Measurements from ENCODE around the gene IL18R1. TPM values are rescaled to one million over a fixed set of nuclear protein-coding genes. Genes with fewer than 3 reads are reported as not detected.

IL18R1 gene
- total RNA-seq, 1 donor from 2014 or later: 0.37 TPM

DNA sequence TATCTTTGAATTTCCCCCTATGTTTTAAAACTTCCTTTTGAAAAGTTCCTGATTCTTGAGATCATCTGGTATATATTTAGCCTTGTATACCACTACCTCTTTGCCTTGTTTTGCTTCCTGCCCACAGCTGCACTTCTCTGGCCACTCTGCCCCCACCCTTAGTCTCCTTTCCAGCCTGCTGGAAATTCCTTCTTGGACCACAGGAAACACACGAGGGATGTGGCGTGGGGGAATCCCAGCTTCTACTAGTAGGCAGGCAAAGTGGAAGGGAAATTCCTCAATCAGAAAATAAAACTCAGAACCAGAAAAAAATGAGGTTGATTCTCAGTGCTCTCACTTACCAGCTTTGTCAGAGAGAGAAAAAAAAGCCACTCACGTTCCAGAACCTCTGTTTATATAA is 80.7 kb downstream of the IL18R1 start:
- DNase-seq (ENCODE audit: low spot score): no peak
- H3K36me3 Mint-ChIP-seq (ENCODE audit: low read depth): no peaks in the 10 kb centered on the region
- no peaks in the 10 kb centered on the region for H3K9me3 Mint-ChIP-seq (ENCODE audit: low read depth)
- TF ChIP-seq CTCF (IDR thresholded peaks at IDR 0.05): no peak
- H3K27me3 Mint-ChIP-seq (ENCODE audit: low read depth): peaks cover 5% of the 10 kb centered on the region
- no peak overlapping the region for H3K4me3 Mint-ChIP-seq (ENCODE audit: unreplicated experiment)
- peaks cover 10% of the 10 kb centered on the region for H3K4me1 Mint-ChIP-seq (ENCODE audit: low read depth)
- no peak overlapping the region for H3K27ac Mint-ChIP-seq (ENCODE audit: unreplicated experiment)

DNA sequence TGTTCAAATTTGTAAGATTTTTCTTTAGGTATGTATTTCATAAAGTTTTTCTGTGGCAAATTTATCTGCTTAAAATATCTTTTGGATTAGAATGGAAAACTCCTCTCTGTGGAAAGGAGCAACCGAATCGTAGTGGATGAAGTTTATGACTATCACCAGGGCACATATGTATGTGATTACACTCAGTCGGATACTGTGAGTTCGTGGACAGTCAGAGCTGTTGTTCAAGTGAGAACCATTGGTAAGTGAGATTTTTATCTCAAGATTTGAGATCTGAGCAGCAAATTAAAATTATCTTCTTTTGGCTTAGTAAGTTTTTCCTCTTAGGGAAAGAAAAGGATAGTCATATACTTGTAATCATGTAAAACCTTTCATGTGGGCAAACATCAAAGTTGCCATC is 81.5 kb downstream of the IL18R1 start:
- Mint-ChIP-seq H3K27me3 (ENCODE audit: low read depth) (peaks cover 2% of the 10 kb centered on the region), H3K9me3 (ENCODE audit: low read depth) (no peaks in the 10 kb centered on the region), H3K4me1 (ENCODE audit: low read depth) (peaks cover 10% of the 10 kb centered on the region), H3K4me3 (ENCODE audit: unreplicated experiment) (no peak overlapping the region), H3K36me3 (ENCODE audit: low read depth) (no peaks in the 10 kb centered on the region), H3K27ac (ENCODE audit: unreplicated experiment) (no peak overlapping the region)
- no peak for TF ChIP-seq CTCF (IDR thresholded peaks at IDR 0.05)
- no peak for DNase-seq (ENCODE audit: low spot score)

- H3K27ac Mint-ChIP-seq (ENCODE audit: unreplicated experiment): no peak overlapping the region
- no peaks in the 10 kb centered on the region for H3K27me3 Mint-ChIP-seq (ENCODE audit: low read depth)
- no peak for DNase-seq (ENCODE audit: low spot score)
- no peaks in the 10 kb centered on the region for H3K9me3 Mint-ChIP-seq (ENCODE audit: low read depth)
- no peak overlapping the region for H3K4me3 Mint-ChIP-seq (ENCODE audit: unreplicated experiment)
- H3K4me1 Mint-ChIP-seq (ENCODE audit: low read depth): peaks cover 12% of the 10 kb centered on the region
- no peaks in the 10 kb centered on the region for H3K36me3 Mint-ChIP-seq (ENCODE audit: low read depth)
- TF ChIP-seq CTCF (IDR thresholded peaks at IDR 0.05): no peak
Measured at GRCh38 chr2:102438111-102438510, 82.5 kb downstream of the IL18R1 start.

DNA sequence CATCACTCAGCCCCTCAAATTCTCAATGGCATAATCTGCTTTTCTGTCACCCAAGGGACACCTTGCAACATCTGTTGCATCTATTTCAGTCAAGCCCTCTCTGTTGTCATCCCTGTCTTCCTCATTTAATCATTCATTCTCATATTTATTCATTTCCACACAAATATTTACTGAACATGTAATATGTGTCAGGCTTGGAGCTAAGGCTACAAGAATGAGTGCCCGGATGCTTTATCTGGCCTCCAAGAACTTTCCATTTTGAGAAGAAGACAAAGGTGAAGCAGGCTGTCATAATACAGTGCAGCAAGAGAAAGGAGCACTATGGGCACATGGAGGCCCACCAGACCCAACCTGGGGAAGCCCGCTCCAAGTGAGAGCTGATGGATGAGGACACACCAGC is 83.0 kb downstream of the IL18R1 start:
- no peak overlapping the region for H3K4me3 Mint-ChIP-seq (ENCODE audit: unreplicated experiment)
- no peak for TF ChIP-seq CTCF (IDR thresholded peaks at IDR 0.05)
- no peak overlapping the region for H3K27ac Mint-ChIP-seq (ENCODE audit: unreplicated experiment)
- no peak for DNase-seq (ENCODE audit: low spot score)
- no peaks in the 10 kb centered on the region for H3K36me3 Mint-ChIP-seq (ENCODE audit: low read depth)
- H3K27me3 Mint-ChIP-seq (ENCODE audit: low read depth): no peaks in the 10 kb centered on the region
- H3K9me3 Mint-ChIP-seq (ENCODE audit: low read depth): no peaks in the 10 kb centered on the region
- H3K4me1 Mint-ChIP-seq (ENCODE audit: low read depth): peaks cover 12% of the 10 kb centered on the region

- TF ChIP-seq CTCF (IDR thresholded peaks at IDR 0.05): no peak
- DNase-seq (ENCODE audit: low spot score): no peak
- no peaks in the 10 kb centered on the region for H3K27me3 Mint-ChIP-seq (ENCODE audit: low read depth)
- no peak overlapping the region for H3K27ac Mint-ChIP-seq (ENCODE audit: unreplicated experiment)
- H3K4me1 Mint-ChIP-seq (ENCODE audit: low read depth): peaks cover 12% of the 10 kb centered on the region
- H3K36me3 Mint-ChIP-seq (ENCODE audit: low read depth): no peaks in the 10 kb centered on the region
- H3K9me3 Mint-ChIP-seq (ENCODE audit: low read depth): no peaks in the 10 kb centered on the region
- H3K4me3 Mint-ChIP-seq (ENCODE audit: unreplicated experiment): no peak overlapping the region
Measured at GRCh38 chr2:102439065-102439695, 83.6 kb downstream of the IL18R1 start.
